K562 (cell line): ENCODE measurements around the gene MACF1. TPM values are rescaled to one million over a fixed set of nuclear protein-coding genes. Genes with fewer than 3 reads are reported as not detected.

Experiments
- ATAC-seq: fragments of 200-7000 bp; cut with Tn5 transposase; 3 replicates; pipeline ENCODE4 v1.9.1; 2020; ENCODE audit warnings: moderate library complexity
- BruUV-seq: library from RNA; stranded (reverse); fragments of 400-500 nt; replicated peaks from 2 replicates; lab custom pipeline; 2021; lab: Mats Ljungman, UMichigan
- CTCF ChIA-PET: fragments of 300-600 bp; formaldehyde crosslinking; extraction: SDS; loops from one replicate; lab custom pipeline; 2021; ENCODE audit warnings: low intra/inter-chr PET ratio; lab: Yijun Ruan, JAX
- POLR2A ChIA-PET: fragments of 300-600, 350-650 bp; sonication (Branson Sonifier 250); formaldehyde crosslinking; extraction: SDS; loops from one replicate; lab custom pipeline; 2021; ENCODE audit warnings: antibody characterized with exemption, inconsistent platforms; lab: Yijun Ruan, JAX
- DNase-seq, 4 experiments: peaks; one replicate each; pipeline versions ENCODE4 v3.0.0 to v3.0.0-alpha.2; 2011 to 2018; ENCODE audit warnings: low spot score in 3 of 4, mixed read lengths in 3 of 4; ENCODE audit errors: extremely low read depth in 1 of 4
- FAIRE-seq: peaks from 2 replicates; lab custom pipeline; 2011; peaks lifted over from hg19 to GRCh38; lab: Jason Lieb, UNC
- H2AFZ ChIP-seq: 2 replicates; pipeline ENCODE4 v1.6.0; 2011; ENCODE audit warnings: low read depth, low read length, control low read depth, inconsistent platforms
- H3K27ac ChIP-seq: fragments of 200-600 bp; 3 replicates; pipeline ENCODE4 v1.8.0; 2011; ENCODE audit warnings: low read depth, mild to moderate bottlenecking, control low read depth, inconsistent platforms, low read length, moderate library complexity, mixed read lengths; ENCODE audit errors: extremely low read depth
- H3K27me3 ChIP-seq, 2 experiments: fragments of 300-600 bp in 1 of 2; 2 replicates in 1 of 2; 3 replicates in 1 of 2; pipeline versions ENCODE4 v1.6.0 to v1.8.0; 2011; ENCODE audit warnings: inconsistent platforms in 2 of 2, low read length in 2 of 2, mild to moderate bottlenecking in 1 of 2, mixed read lengths in 1 of 2, moderate library complexity in 1 of 2; ENCODE audit not compliant: control insufficient read depth in 2 of 2, insufficient read depth in 2 of 2
- H3K36me3 ChIP-seq: fragments of 300-600 bp; 3 replicates; pipeline ENCODE4 v1.8.0; 2011; ENCODE audit warnings: mild to moderate bottlenecking, low read length, inconsistent platforms; ENCODE audit not compliant: control insufficient read depth, insufficient read depth
- H3K4me1 ChIP-seq, 2 experiments: fragments of 200-600 bp in 1 of 2; replicated peaks in 1 of 2; 2 replicates in 1 of 2; 3 replicates in 1 of 2; pipeline versions ENCODE4 v1.5.1 to v1.8.0; 2011; ENCODE audit warnings: inconsistent platforms in 2 of 2, low read length in 2 of 2, mild to moderate bottlenecking in 1 of 2, mixed read lengths in 1 of 2, moderate library complexity in 1 of 2; ENCODE audit not compliant: control insufficient read depth in 2 of 2, insufficient read depth in 2 of 2
- H3K4me2 ChIP-seq: 2 replicates; pipeline ENCODE4 v1.6.1; 2011; ENCODE audit warnings: low read length, control low read depth, inconsistent platforms, mixed read lengths; ENCODE audit not compliant: insufficient read depth
- H3K4me3 ChIP-seq: fragments of 200-600 bp; sonication (generic), shearing (Covaris generic); 2 replicates; pipeline ENCODE4 v1.5.1; 2016; ENCODE audit warnings: control low read depth, inconsistent platforms
- H3K79me2 ChIP-seq: fragments of 200-600 bp; 3 replicates; pipeline ENCODE4 v1.8.0; 2011; ENCODE audit warnings: low read length, inconsistent platforms; ENCODE audit not compliant: control insufficient read depth, insufficient read depth
- H3K9ac ChIP-seq, 2 experiments: 2 replicates each; pipeline versions ENCODE4 v1.6.0 to v1.6.1; 2011; ENCODE audit warnings: low read depth in 2 of 2, low read length in 2 of 2, control low read depth in 1 of 2, inconsistent platforms in 1 of 2, mild to moderate bottlenecking in 1 of 2, mixed read lengths in 1 of 2; ENCODE audit not compliant: insufficient read depth in 1 of 2
- H3K9me1 ChIP-seq: one replicate; pipeline ENCODE4 v1.6.0; 2011; ENCODE audit warnings: inconsistent platforms, mild to moderate bottlenecking, low read length, moderate library complexity; ENCODE audit not compliant: control insufficient read depth, insufficient read depth
- H3K9me3 ChIP-seq: replicated peaks from 2 replicates; pipeline ENCODE4 v1.5.1; 2011; ENCODE audit warnings: low read depth, low read length, inconsistent platforms; ENCODE audit not compliant: control insufficient read depth, insufficient read depth
- H4K20me1 ChIP-seq: replicated peaks from 2 replicates; pipeline ENCODE4 v1.6.1; 2011; ENCODE audit warnings: low read length, inconsistent platforms, mixed read lengths; ENCODE audit not compliant: control insufficient read depth, insufficient read depth
- ZNF263 ChIP-seq: sonication (generic); formaldehyde crosslinking; IDR thresholded peaks from 2 replicates; pipeline ENCODE4 v1.8.0; 2022; ENCODE audit warnings: mild to moderate bottlenecking, missing genetic modification reagents, borderline replicate concordance
- WGBS: fragments of 100-300 bp; shearing (Covaris generic); methylation state at CpG from one replicate; pipeline ENCODE4 v1.1.6; 2016; ENCODE audit warnings: low coverage, mixed read lengths; ENCODE audit not compliant: insufficient coverage; ENCODE audit errors: missing lambda C conversion rate; 5-methylcytosine and 5-hydroxymethylcytosine counted together
- in situ Hi-C: fragments of 300-500 bp; cut with MboI; formaldehyde crosslinking; loops from 4 replicates; pipeline ENCODE4 v1.15.0; 2018; ENCODE audit warnings: inconsistent platforms, mixed read lengths
- intact Hi-C: fragments of 100-400 bp; cut with micrococcal nuclease; formaldehyde crosslinking; loops from 2 replicates; pipeline ENCODE4 v1.14.2; 2022
- polyA plus RNA-seq, 8 experiments: library from polyadenylated mRNA; depleted of rRNA in 4 of 8; stranded (reverse) in 5 of 8; unstranded in 3 of 8; fragments of >200 nt; fragmentation: Nextera tagmentation in 2 of 8; fragmentation: Illumina TruSeq in 1 of 8; extraction: Ambion mirVana in 2 of 8; extraction: Trizol in 1 of 8; gene quantifications; 2 replicates each; pipeline versions ENCODE4 v1.2.1 to v1.2.3, GENCODE V29; 2011 to 2014; ENCODE audit warnings: inconsistent platforms in 1 of 8, missing spikeins in 1 of 8
- total RNA-seq, 7 experiments: library from RNA; depleted of rRNA in 6 of 7; stranded (reverse); fragments of >200 nt in 6 of 7; fragmentation: Illumina TruSeq in 2 of 7; extraction: Trizol in 2 of 7; gene quantifications; 2 replicates each; pipeline versions ENCODE4 v1.2.1 to v1.2.3, GENCODE V29; 2011 to 2021; ENCODE audit warnings: low replicate concordance in 1 of 7
- TF ChIP-seq, protein P1 (sequence below): fragments of 250-450 bp; sonication (Bioruptor Pico); IDR thresholded peaks from 2 replicates; pipeline ENCODE4 v1.5.0; 2020; ENCODE audit warnings: mild to moderate bottlenecking, borderline replicate concordance

The MACF1 gene
- total and polyA plus RNA-seq, 9 of the 15 experiments (the other 6 are each of a cell fraction or from before 2014, with no cell fraction given), result 13.2 to 232 (median 112) TPM

DNA sequence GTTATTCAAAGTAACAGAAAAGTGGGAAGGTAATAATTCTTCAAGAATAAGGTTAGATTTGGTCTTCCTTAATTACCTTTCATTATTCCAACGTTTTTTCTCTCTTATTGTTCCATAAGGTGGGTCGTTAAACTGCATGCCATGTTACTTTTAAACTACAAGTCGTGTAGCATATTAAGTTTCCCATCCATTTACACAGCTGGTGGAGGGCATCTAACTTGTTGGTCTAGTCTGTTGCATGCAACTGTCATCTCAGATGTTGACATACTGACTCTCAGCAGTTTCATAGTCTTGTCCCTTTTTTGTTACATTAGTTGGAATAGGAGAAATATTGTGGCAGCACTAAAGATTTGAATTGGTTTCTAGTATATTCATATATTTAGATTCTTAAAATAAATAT lies 232.3 kb downstream of the MACF1 start (continued):
- TF ChIP-seq, protein P1, sequence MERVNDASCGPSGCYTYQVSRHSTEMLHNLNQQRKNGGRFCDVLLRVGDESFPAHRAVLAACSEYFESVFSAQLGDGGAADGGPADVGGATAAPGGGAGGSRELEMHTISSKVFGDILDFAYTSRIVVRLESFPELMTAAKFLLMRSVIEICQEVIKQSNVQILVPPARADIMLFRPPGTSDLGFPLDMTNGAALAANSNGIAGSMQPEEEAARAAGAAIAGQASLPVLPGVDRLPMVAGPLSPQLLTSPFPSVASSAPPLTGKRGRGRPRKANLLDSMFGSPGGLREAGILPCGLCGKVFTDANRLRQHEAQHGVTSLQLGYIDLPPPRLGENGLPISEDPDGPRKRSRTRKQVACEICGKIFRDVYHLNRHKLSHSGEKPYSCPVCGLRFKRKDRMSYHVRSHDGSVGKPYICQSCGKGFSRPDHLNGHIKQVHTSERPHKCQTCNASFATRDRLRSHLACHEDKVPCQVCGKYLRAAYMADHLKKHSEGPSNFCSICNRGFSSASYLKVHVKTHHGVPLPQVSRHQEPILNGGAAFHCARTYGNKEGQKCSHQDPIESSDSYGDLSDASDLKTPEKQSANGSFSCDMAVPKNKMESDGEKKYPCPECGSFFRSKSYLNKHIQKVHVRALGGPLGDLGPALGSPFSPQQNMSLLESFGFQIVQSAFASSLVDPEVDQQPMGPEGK (CRISPR knock-in tag), result no peak
- TF ChIP-seq, all 486 proteins: peak for 0

DNA sequence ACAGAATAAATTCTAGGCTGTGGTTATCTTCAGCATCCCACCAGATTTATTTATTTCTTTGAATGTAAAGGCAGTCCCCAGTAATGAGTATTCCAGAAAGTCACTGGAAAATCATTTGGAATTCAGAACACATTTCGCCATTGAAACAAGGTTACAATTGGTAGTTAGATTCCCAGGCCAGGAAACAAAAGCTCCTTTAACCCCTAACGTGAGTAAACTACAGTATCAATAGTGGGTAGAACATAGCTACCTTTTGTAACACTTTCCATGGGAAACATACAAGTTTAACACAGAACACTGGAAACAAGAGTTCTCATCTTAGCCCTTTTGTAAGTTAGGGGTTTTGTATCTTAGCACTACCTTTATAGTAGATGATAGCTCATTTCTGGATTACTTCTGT lies 233.5 kb downstream of the MACF1 start:
- Histone ChIP-seq H4K20me1 (no peaks in the 10 kb centered on the region), H3K4me2 (no peak overlapping the region), H3K27me3 (no peaks in the 10 kb centered on the region), H3K27ac (no peak overlapping the region), H3K9me3 (no peaks in the 10 kb centered on the region), H3K4me3 (no peak overlapping the region), H3K79me2 (no peaks in the 10 kb centered on the region), H2AFZ (no peak overlapping the region), H3K4me1 (no peaks in the 10 kb centered on the region), H3K36me3 (peaks cover 85% of the 10 kb centered on the region), H3K9me1 (no peaks in the 10 kb centered on the region), H3K9ac (no peak overlapping the region)
- TF ChIP-seq ZNF263 (CRISPR knock-in tag), result no peak
- FAIRE-seq, result no peak
- no peak for ATAC-seq
- ChIA-PET POLR2A (interaction anchor here (0.8 to 1.5 kb wide), 2 partner anchors 14 to 16 kb away, joined by 4 to 10 read pairs; no protein-coding TSS in a partner anchor), CTCF (no interaction called here)
- WGBS, result 94% methylated on average over 2 of the region's 2 CpGs
- intact Hi-C loops, result no loop called here
- no TSS peak for BruUV-seq
- DNase-seq, result no peak
- in situ Hi-C loops, result no loop called here
